SK-N-SH (cell line): ENCODE data around the gene TOMT. TPM values are rescaled to one million over a fixed set of nuclear protein-coding genes. Genes with fewer than 3 reads are reported as not detected.

Source experiments
- CTCF ChIA-PET: fragments of 300-600, 350-600 bp; formaldehyde crosslinking; extraction: SDS; loops from one replicate; lab custom pipeline; 2021; lab: Yijun Ruan, JAX
- POLR2A ChIA-PET: fragments of 350-600 bp; sonication (Branson Sonifier 250); formaldehyde crosslinking; extraction: SDS; loops from one replicate; lab custom pipeline; 2020; ENCODE audit warnings: antibody characterized with exemption, inconsistent platforms; lab: Yijun Ruan, JAX
- DNase-seq: peaks from one replicate; pipeline ENCODE4 v3.0.0; 2012
- H2AFZ ChIP-seq: fragments of 200-600 bp; sonication (generic); 2 replicates; pipeline ENCODE4 v1.8.1; 2016; ENCODE audit warnings: antibody characterized with exemption, mild to moderate bottlenecking, low read depth
- H3F3A ChIP-seq: fragments of 200-600 bp; sonication (generic); replicated peaks from 2 replicates; pipeline ENCODE3; 2016; ENCODE audit warnings: antibody characterized with exemption, mild to moderate bottlenecking; ENCODE audit not compliant: insufficient read depth
- H3K27ac ChIP-seq, 2 experiments: fragments of 200-500 bp in 1 of 2; fragments of 200-600 bp in 1 of 2; sonication (Bioruptor generic) in 1 of 2; sonication (generic), shearing (Covaris generic) in 1 of 2; 2 replicates each; pipeline versions ENCODE4 v1.5.1 to v1.6.1; 2014 to 2016; ENCODE audit warnings: low read depth in 2 of 2, inconsistent platforms in 1 of 2, low read length in 1 of 2, mild to moderate bottlenecking in 1 of 2, mixed read lengths in 1 of 2
- H3K27me3 ChIP-seq: fragments of 200-600 bp; sonication (generic), shearing (Covaris generic); 2 replicates; pipeline ENCODE4 v1.6.1; 2016; ENCODE audit warnings: mixed run types; ENCODE audit not compliant: insufficient read depth
- H3K36me3 ChIP-seq, 2 experiments: fragments of 200-500 bp in 1 of 2; fragments of 200-600 bp in 1 of 2; sonication (Bioruptor generic) in 1 of 2; sonication (generic) in 1 of 2; replicated peaks in 1 of 2; 2 replicates each; pipeline versions ENCODE3 to v1.5.1; 2014 to 2016; ENCODE audit warnings: low read length in 1 of 2, mild to moderate bottlenecking in 1 of 2; ENCODE audit not compliant: insufficient read depth in 2 of 2, control insufficient read depth in 1 of 2
- H3K4me1 ChIP-seq, 2 experiments: fragments of 200-500 bp in 1 of 2; fragments of 200-600 bp in 1 of 2; sonication (Bioruptor generic) in 1 of 2; sonication (generic), shearing (Covaris generic) in 1 of 2; 2 replicates each; pipeline versions ENCODE4 v1.5.1 to v1.6.1; 2014 to 2016; ENCODE audit warnings: low read depth in 1 of 2, low read length in 1 of 2, mixed run types in 1 of 2; ENCODE audit not compliant: insufficient read depth in 2 of 2, control insufficient read depth in 1 of 2
- H3K4me2 ChIP-seq: fragments of 200-600 bp; sonication (generic), shearing (Covaris generic); 2 replicates; pipeline ENCODE4 v1.6.1; 2017; ENCODE audit warnings: mixed run types
- H3K4me3 ChIP-seq, 2 experiments: fragments of 200-500 bp in 1 of 2; fragments of 200-600 bp in 1 of 2; sonication (Bioruptor generic) in 1 of 2; sonication (generic), shearing (Covaris generic) in 1 of 2; 2 replicates each; pipeline versions ENCODE4 v1.5.1 to v1.8.1; 2014 to 2016; ENCODE audit warnings: low read depth in 2 of 2, inconsistent platforms in 1 of 2, low read length in 1 of 2, mild to moderate bottlenecking in 1 of 2, mixed read lengths in 1 of 2, moderate library complexity in 1 of 2
- H3K79me2 ChIP-seq: fragments of 200-600 bp; sonication (generic); 2 replicates; pipeline ENCODE4 v1.8.1; 2017; ENCODE audit warnings: mild to moderate bottlenecking; ENCODE audit not compliant: insufficient read depth
- H3K9ac ChIP-seq: fragments of 200-600 bp; sonication (generic); 2 replicates; pipeline ENCODE4 v1.6.1; 2017; ENCODE audit warnings: mixed run types
- H3K9me2 ChIP-seq: fragments of 200-600 bp; sonication (generic); 2 replicates; pipeline ENCODE4 v1.6.1; 2017; ENCODE audit warnings: mixed run types
- H3K9me3 ChIP-seq: fragments of 200-600 bp; sonication (generic); 2 replicates; pipeline ENCODE4 v1.6.1; 2017; ENCODE audit warnings: mixed run types, mild to moderate bottlenecking, moderate library complexity
- H4K20me1 ChIP-seq: fragments of 200-600 bp; sonication (generic); 2 replicates; pipeline ENCODE4 v1.6.1; 2017; ENCODE audit warnings: mild to moderate bottlenecking, mixed run types; ENCODE audit not compliant: insufficient read depth
- CHD2 ChIP-seq: fragments of 150-350 bp; IDR thresholded peaks from 2 replicates; pipeline ENCODE4 v1.6.1; 2018; ENCODE audit warnings: low read length; ENCODE audit not compliant: partially characterized antibody
- EP300 ChIP-seq, 2 experiments: IDR thresholded peaks; 2 replicates each; pipeline versions ENCODE4 v1.4.0 to v1.6.1; 2012; ENCODE audit warnings: borderline replicate concordance in 1 of 2, low read depth in 1 of 2, low read length in 1 of 2
- EZH2phosphoT487 ChIP-seq: fragments of 200-600 bp; sonication (generic); IDR thresholded peaks from 2 replicates; pipeline ENCODE4 v1.6.1; 2017; ENCODE audit warnings: low read depth, mixed run types, mild to moderate bottlenecking, antibody characterized with exemption, moderate library complexity, borderline replicate concordance
- FOSL2 ChIP-seq: IDR thresholded peaks from 2 replicates; pipeline ENCODE4 v1.4.0; 2012; ENCODE audit warnings: low read depth, mild to moderate bottlenecking, moderate library complexity, borderline replicate concordance
- GABPA ChIP-seq: IDR thresholded peaks from 2 replicates; pipeline ENCODE4 v1.4.0; 2012; ENCODE audit warnings: low read depth, mild to moderate bottlenecking
- PBX3 ChIP-seq: IDR thresholded peaks from 2 replicates; pipeline ENCODE4; 2012
- POLR2AphosphoS5 ChIP-seq: IDR thresholded peaks from 2 replicates; pipeline ENCODE4 v1.6.1; 2012; ENCODE audit warnings: low read depth, low read length
- RFX5 ChIP-seq: IDR thresholded peaks from 2 replicates; pipeline ENCODE4 v1.6.1; 2012; ENCODE audit warnings: mild to moderate bottlenecking, improper control_type of control experiment, low read length
- SIN3A ChIP-seq: IDR thresholded peaks from 2 replicates; pipeline ENCODE4 v1.6.1; 2012; ENCODE audit warnings: low read depth, mild to moderate bottlenecking, low read length, moderate library complexity, borderline replicate concordance
- TEAD4 ChIP-seq: IDR thresholded peaks from 2 replicates; pipeline ENCODE4 v1.4.0; 2012; ENCODE audit warnings: mild to moderate bottlenecking, borderline replicate concordance; ENCODE audit not compliant: insufficient read depth
- WGBS: methylation state at CpG from one replicate; pipeline ENCODE4 v1.1.6; 2017; ENCODE audit warnings: low lambda C conversion rate; 5-methylcytosine and 5-hydroxymethylcytosine counted together
- polyA plus RNA-seq, 3 experiments: library from polyadenylated mRNA; depleted of rRNA; stranded (reverse); fragments of >200 nt; gene quantifications; 2 replicates each; pipeline ENCODE4 v1.2.3, GENCODE V29; 2012
- TF ChIP-seq, protein P1 (sequence below): IDR thresholded peaks from 2 replicates; pipeline ENCODE4 v1.4.0; 2012; ENCODE audit warnings: low read depth, borderline replicate concordance
- TF ChIP-seq, protein P2 (sequence below): IDR thresholded peaks from 2 replicates; pipeline ENCODE4 v1.4.0; 2012; ENCODE audit warnings: low read depth
- TF ChIP-seq, protein P3 (sequence below): IDR thresholded peaks from 2 replicates; pipeline ENCODE4 v1.4.0; 2012; ENCODE audit warnings: low read depth, borderline replicate concordance

Gene TOMT
- polyA plus RNA-seq, 1 of the 3 experiments (the other 2 are of a cell fraction) = not detected

GRCh38 chr11:72088076-72088808, 17.5 kb upstream of the TOMT start:
- no peaks in the 10 kb centered on the region for H3K9me2 ChIP-seq
- H3K27ac ChIP-seq = no peak overlapping the region; a peak in 1 of 4 replicates
- H3K4me1 ChIP-seq = peaks cover 0 to 35% of the 10 kb centered on the region in 2 experiments; a peak in 2 of 4 replicates
- peaks cover 9 to 38% of the 10 kb centered on the region in 2 experiments for H3K36me3 ChIP-seq
- H2AFZ ChIP-seq = no peak overlapping the region
- ChIA-PET POLR2A (no interaction called here), CTCF (interaction anchor here (0.9 to 7.8 kb wide), 3 partner anchors 62 to 342 kb away, joined by 3 to 99 read pairs (median 21); no protein-coding TSS in a partner anchor)
- H3K4me2 ChIP-seq = no peak overlapping the region
- H3K9me3 ChIP-seq = no peaks in the 10 kb centered on the region
- DNase-seq = no peak
- H3K9ac ChIP-seq = no peak overlapping the region
- WGBS = 81% methylated on average over 4 of the region's 4 CpGs
- H3K79me2 ChIP-seq = peaks cover 7% of the 10 kb centered on the region; the same call in 1 of the 2 replicates
- peaks cover 3% of the 10 kb centered on the region for H3F3A ChIP-seq
- no peak overlapping the region for H3K4me3 ChIP-seq
- H3K27me3 ChIP-seq = no peaks in the 10 kb centered on the region
- TF ChIP-seq, protein P1, sequence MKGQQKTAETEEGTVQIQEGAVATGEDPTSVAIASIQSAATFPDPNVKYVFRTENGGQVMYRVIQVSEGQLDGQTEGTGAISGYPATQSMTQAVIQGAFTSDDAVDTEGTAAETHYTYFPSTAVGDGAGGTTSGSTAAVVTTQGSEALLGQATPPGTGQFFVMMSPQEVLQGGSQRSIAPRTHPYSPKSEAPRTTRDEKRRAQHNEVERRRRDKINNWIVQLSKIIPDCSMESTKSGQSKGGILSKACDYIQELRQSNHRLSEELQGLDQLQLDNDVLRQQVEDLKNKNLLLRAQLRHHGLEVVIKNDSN = no peak
- TF ChIP-seq, protein P2, sequence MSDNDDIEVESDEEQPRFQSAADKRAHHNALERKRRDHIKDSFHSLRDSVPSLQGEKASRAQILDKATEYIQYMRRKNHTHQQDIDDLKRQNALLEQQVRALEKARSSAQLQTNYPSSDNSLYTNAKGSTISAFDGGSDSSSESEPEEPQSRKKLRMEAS = no peak
- TF ChIP-seq FOSL2 (no peak), TEAD4 (no peak), SIN3A (no peak), EP300 (IDR thresholded peaks at IDR 0.05; ENCODE audit: borderline replicate concordance in 1 of 2, low read depth in 1 of 2, low read length in 1 of 2) (no peak), RFX5 (no peak), POLR2AphosphoS5 (no peak), CHD2 (no peak), GABPA (no peak), EZH2phosphoT487 (no peak), PBX3 (no peak)
- TF ChIP-seq, protein P3, sequence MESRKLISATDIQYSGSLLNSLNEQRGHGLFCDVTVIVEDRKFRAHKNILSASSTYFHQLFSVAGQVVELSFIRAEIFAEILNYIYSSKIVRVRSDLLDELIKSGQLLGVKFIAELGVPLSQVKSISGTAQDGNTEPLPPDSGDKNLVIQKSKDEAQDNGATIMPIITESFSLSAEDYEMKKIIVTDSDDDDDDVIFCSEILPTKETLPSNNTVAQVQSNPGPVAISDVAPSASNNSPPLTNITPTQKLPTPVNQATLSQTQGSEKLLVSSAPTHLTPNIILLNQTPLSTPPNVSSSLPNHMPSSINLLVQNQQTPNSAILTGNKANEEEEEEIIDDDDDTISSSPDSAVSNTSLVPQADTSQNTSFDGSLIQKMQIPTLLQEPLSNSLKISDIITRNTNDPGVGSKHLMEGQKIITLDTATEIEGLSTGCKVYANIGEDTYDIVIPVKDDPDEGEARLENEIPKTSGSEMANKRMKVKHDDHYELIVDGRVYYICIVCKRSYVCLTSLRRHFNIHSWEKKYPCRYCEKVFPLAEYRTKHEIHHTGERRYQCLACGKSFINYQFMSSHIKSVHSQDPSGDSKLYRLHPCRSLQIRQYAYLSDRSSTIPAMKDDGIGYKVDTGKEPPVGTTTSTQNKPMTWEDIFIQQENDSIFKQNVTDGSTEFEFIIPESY = no peak
- H4K20me1 ChIP-seq = no peaks in the 10 kb centered on the region
